Islet precursor cell (in vitro differentiated cells): Measurements from ENCODE around the gene XPOT.
A peak's percentile ranks its signal among the peaks of the same experiment; 100 is the strongest.
"Not testable (repeated sequence)": the region's sequence is repeated elsewhere in the genome, so short reads cannot be mapped to it uniquely, and the experiment has no call there.

Experiments used
- DNase-seq: peaks from one replicate; pipeline ENCODE4 v3.0.0-alpha.2; 2018

The XPOT gene

DNA sequence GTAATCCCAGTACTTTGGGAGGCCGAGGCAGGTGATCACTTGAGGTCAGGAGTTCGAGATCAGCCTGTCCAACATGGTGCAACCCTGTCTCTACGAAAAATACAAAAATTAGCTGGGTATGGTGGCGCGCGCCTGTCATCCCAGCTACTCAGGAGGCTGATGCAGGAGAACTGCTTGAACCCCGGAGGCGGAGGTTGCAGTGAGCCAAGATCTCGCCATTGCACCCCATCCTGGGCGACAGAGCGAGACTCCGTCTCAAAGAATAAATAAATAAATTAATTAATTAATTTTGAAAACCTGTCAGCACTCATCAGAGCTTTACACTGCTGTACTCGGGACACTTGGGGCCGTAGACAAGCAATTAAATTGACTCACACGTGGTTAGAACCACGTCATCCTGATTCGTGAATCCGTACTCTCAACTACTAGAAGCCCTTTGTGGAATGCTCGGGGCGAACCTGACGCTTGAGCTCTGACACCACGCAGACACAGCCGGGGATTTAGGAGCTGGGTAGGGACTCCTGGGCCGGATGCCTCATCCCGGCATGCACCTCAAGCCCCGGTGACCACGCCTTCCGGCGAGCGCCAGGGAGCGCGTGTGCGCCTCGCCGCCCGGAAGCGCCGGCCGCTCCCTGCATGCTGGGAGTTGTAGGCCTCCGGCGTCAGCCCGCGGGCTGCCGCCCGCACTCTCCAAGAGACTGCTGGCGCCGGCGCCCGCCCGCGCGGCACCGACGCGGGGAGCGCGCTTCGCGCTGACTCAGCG lies at the start of gene XPOT:
TSS of gene XPOT (plus strand) at position 686 of the 763 bp plus-strand sequence. CDS start 5,644 bp downstream, outside the sequence.
- peak; percentile 100 for DNase-seq

GRCh38 chr12:64356209-64356608 lies 48.0 kb upstream of the XPOT start:
- not testable (repeated sequence) for DNase-seq

DNA sequence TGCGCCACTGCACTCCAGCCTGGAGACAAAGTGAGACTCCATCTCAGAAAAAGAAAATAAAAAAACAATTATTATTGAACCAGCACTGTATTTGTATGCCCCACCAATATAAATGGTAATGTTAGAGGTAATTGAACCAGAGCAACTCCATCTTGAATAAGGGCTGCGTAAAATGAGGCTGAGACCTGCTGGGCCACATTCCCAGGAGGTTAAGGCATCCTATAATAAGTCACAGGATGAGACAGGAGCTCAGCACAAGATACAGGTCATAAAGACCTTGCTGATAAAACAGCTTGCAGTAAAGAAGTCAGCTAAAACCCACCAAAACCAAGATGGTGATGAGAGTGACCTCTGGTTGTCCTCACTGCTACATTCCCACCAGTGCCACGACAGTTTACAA lies 43.0 kb upstream of the XPOT start:
- peak; percentile 68 for DNase-seq

GRCh38 chr12:64362721-64363305 lies 41.4 kb upstream of the XPOT start:
- no peak for DNase-seq

DNA sequence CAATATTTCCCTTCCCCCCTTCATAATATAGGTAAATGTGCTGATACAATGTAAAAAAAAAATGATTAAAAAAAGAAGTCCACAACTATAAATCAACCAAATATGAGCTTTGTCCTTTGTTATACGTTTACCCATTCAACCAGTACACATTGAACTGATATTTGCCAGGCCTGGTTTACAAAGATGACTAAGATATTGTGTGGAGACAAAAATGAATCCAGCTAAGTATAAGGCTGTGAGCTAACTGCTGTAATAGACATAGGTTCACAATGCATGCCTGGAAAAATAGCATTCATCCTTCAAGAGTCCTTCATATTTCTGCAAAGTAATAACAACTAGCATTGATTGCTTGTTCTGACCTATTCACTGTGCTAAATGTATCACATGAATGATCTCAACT lies 20.5 kb upstream of the XPOT start:
- DNase-seq, result no peak

DNA sequence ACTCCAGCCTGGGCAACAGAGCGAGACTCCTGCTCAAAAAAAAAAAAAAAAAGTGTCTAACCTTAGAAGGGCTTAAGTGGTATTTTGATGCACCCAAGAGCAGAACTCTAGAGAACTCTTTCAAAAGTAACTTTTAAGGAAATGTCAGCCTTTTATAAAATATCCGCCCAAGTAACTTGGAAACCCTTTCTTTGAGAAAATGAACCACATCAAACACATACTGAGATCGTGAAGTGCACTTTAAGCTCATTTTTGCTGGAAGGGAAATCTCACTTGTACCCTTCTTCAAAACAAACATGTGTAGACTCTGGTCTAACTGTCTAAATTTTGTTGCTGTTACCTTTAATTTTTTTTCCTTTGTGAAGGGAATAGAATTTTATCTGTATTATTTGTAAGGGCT lies 19.2 kb upstream of the XPOT start:
- no peak for DNase-seq

DNA sequence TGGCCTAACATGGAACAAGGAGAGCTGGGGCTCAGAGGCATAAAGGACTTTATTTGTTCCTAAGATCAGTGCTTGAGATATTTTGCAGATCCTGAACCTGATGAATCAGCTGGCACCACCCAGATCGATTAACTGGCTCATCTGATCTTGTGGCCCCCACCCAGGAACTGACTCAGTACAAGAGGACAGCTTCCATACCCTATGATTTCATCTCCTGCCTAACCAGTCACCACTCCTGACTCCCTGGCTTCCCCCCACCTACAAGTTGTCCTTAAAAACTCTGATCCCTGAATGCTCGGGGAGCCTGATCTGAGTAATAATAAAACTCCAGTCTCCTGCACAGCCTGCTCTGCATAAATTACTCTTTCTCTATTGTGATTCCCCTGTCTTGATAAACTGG lies 18.7 kb upstream of the XPOT start:
- DNase-seq, result no peak

DNA sequence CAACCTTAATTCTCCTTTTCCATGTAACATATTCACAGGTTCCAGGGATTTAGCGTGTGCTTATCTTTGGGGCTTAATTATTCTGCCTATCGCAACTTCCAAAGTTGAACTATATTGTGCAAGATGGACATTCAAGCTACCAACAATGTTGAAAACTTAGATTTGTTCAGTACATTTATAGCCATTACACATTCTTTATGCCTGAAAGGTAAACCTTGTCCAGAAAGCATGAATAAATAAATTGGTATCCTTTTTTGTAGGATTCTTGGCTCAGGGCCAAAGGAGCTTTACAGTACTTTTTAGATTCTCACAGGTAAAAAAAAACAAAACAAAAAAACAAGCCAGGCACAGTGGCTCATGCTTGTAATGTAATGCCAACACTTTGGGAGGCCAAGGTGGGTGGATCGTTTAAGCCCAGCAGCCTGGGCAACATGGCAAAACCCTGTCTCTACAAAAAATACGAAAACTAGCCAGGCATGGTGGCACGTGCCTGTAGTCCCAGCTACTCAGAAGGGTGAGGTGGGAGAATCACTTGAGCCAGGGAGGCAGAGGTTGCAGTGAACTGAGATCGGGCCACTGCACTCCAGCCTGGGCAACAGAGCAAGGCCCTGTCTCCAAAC lies 16.9 kb upstream of the XPOT start:
- DNase-seq, result no peak

DNA sequence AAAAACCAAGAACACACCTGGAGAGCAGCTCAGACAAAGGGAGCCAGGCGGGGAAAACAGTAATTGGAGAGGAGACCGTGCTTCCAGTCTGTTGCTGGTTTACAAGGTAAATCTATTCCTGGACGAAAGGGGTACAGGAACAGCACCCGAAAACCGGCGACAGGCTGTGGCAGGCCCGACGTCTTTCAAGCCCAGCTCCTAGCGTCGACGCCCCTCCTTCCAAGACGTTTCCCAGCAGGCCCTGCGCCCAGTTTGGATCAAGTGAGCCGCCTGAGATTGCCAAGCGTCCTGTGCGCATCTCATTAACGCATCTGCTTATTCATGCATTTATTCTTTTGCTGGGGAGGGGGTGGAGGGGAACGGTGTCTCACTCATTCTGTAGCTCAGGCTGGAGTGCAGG lies 15.0 kb upstream of the XPOT start:
- DNase-seq, result no peak

DNA sequence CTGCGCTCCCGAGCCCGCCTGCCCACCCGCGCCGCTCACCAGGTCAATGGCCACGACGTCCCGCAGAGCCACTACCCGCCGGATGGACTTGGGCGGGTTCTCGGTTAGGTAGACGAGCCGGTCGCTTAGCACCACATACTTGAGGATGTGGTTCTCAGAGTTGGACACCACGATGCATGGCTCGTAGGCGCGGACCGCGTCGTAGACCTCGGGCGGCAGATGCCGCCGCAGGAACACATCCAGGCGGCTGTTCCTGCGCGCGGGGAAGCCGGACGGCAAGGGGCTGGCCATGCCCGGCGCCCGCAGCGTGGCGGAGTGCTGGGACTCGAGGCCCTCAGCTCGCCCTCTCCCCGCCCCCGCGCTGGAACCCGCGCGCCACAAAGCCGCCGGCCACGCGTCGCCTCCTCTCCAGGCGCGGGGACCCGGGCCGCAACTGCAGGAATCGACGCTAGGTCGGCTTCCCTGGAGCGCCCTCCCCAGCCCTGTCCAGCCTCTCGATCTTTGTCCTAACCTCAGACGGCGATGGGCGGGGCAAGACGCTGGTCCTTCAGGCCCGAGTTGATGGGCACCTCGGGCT lies 13.8 kb upstream of the XPOT start, which contains the start of gene C12orf56:
TSS of gene C12orf56 (minus strand) at position 484 of the 577 bp plus-strand sequence. CDS start at position 291, 193 bp downstream.
- DNase-seq, result peak; percentile 81

DNA sequence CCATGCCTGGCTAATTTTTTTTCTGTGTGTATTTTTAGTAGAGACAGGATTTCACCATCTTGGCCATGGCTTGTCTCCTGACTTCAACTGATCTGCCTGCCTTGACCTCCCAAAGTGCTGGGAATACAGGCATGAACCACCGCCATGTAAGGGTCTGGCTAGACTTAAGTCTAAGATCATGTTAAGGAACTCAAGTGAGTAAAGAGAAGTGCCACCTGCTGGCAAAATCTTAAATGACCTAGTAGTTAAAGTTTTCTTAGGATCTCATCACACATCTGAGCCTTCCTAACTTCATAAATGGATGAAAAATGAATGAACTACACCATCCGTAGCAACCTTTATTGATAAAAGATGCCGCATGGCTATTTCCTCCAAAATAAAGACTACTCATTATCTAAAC lies 12.0 kb upstream of the XPOT start:
- DNase-seq, result no peak

- DNase-seq, result no peak
These were observed 8.5 kb upstream of the XPOT start for GRCh38 chr12:64395739-64396138.

- DNase-seq, result no peak
These were observed 4.2 kb upstream of the XPOT start for GRCh38 chr12:64400041-64400440.

GRCh38 chr12:64402181-64402580 lies 2.0 kb upstream of the XPOT start:
- no peak for DNase-seq

- peak; percentile 94 for DNase-seq
These were observed 471 bp downstream of the XPOT start for GRCh38 chr12:64404470-64405256.

- DNase-seq, result no peak
These were observed 3.4 kb downstream of the XPOT start for GRCh38 chr12:64407342-64408223.

GRCh38 chr12:64411427-64411826 lies 7.2 kb downstream of the XPOT start:
- DNase-seq, result no peak

DNA sequence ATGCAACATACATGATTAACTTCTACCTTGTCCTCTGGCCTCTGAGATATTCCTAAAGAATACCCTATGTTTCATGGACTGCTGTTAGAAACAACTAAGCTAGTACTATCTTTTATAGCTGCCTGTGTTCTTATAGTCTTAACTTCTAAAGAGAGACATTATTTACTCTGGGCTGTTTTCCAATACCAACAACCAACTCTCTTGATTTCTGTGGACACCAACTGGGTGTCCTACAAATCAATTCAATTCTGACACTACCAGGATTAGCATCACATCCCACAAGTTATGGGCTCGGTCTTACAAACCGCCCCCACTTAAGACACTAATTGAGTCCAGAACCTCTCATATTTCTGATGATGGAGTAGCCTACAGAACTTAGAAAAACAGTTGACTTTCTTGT lies 8.3 kb downstream of the XPOT start:
- no peak for DNase-seq

GRCh38 chr12:64413884-64414283 lies 9.7 kb downstream of the XPOT start:
- no peak for DNase-seq

GRCh38 chr12:64418209-64418608 lies 14.0 kb downstream of the XPOT start:
- DNase-seq, result no peak

- no peak for DNase-seq
These were observed 15.5 kb downstream of the XPOT start for GRCh38 chr12:64419696-64420095.

DNA sequence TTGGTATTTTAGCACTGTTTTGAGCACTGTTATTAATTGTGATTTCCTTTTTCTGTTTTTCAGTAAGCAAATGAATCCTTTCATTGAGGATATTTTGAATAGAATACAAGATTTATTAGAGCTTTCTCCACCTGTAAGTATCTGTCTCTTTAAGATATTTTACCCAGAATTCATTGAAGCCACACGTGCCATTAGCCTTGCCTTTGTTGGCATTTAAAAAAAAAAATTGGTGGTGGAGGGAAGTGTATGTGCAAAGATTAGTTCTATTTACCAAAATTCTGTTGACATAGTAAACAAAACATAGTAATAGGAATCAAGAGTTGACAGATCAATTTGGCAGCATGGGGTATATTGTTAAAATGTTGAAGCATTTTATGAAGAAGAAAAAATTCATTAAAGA lies 23.8 kb downstream of the XPOT start:
- DNase-seq, result no peak
